PFSK-1 (cell line): ENCODE results near the gene FAM234A.

Source experiments
- FOXP2 ChIP-seq: optimal IDR thresholded peaks from 2 replicates; pipeline ENCODE3; 2011; ENCODE audit warnings: borderline replicate concordance, control low read depth, inconsistent platforms; ENCODE audit not compliant: insufficient read depth; ENCODE audit errors: extremely low read length, extremely low read depth
- POLR2AphosphoS5 ChIP-seq: IDR thresholded peaks from 2 replicates; pipeline ENCODE4 v1.6.1; 2012; ENCODE audit warnings: low read depth, mild to moderate bottlenecking, control low read depth, low read length, moderate library complexity
- REST ChIP-seq, 2 experiments: IDR thresholded peaks; 2 replicates each; pipeline versions ENCODE4 v1.6.1 to v1.8.0; 2011 to 2012; ENCODE audit warnings: low read depth in 2 of 2, low read length in 2 of 2, control low read depth in 1 of 2, inconsistent platforms in 1 of 2, mild to moderate bottlenecking in 1 of 2, moderate library complexity in 1 of 2; ENCODE audit not compliant: insufficient read depth in 1 of 2
- SIN3A ChIP-seq: IDR thresholded peaks from 2 replicates; pipeline ENCODE4 v1.6.1; 2012; ENCODE audit warnings: mild to moderate bottlenecking, low read length, moderate library complexity, borderline replicate concordance; ENCODE audit not compliant: insufficient read depth
- TAF1 ChIP-seq: IDR thresholded peaks from 2 replicates; pipeline ENCODE4 v1.6.1; 2012; ENCODE audit warnings: low read length, control low read depth, borderline replicate concordance; ENCODE audit not compliant: insufficient read depth

- no peak for TF ChIP-seq POLR2AphosphoS5
- no peak for TF ChIP-seq REST (IDR thresholded peaks at IDR 0.05; ENCODE audit: insufficient read depth in 1 of 2, low read depth in 2 of 2, low read length in 2 of 2)
- TF ChIP-seq TAF1 = no peak
- no peak for TF ChIP-seq SIN3A
- TF ChIP-seq FOXP2 = no peak
These were observed 56.2 kb downstream of the FAM234A start for GRCh38 chr16:290681-291405.
